HCT116 (cell line): ENCODE measurements around the gene PELO. TPM values are rescaled to one million over a fixed set of nuclear protein-coding genes. Genes with fewer than 3 reads are reported as not detected.

Experiments
- ATAC-seq: fragments of 200-7000 bp; cut with Tn5 transposase; 2 replicates; pipeline ENCODE4 v1.9.1; 2020; ENCODE audit warnings: mild to moderate bottlenecking, moderate library complexity
- BruUV-seq: library from RNA; stranded (reverse); fragments of 400-500 nt; replicated peaks from 2 replicates; lab custom pipeline; 2021; lab: Mats Ljungman, UMichigan
- CTCF ChIA-PET: fragments of 300-600 bp; sonication (Branson Sonifier 250); formaldehyde crosslinking; loops from one replicate; lab custom pipeline; 2021; ENCODE audit warnings: antibody characterized with exemption; lab: Charles Lee
- POLR2A ChIA-PET: fragments of 300-600, 350-600 bp; sonication (Branson Sonifier 250); formaldehyde crosslinking; loops from one replicate; lab custom pipeline; 2021; ENCODE audit warnings: antibody characterized with exemption; lab: Charles Lee
- RAD21 ChIA-PET, 2 experiments: fragments of 300-600 bp; sonication (Branson Sonifier 250); formaldehyde crosslinking; loops; one replicate each; lab custom pipeline; 2023; ENCODE audit warnings: low total read pairs in 2 of 2; ENCODE audit not compliant: uncharacterized antibody in 2 of 2, unreplicated experiment in 2 of 2, low non-redundant PET in 1 of 2; lab: Charles Lee
- DNase-seq: peaks from one replicate; pipeline ENCODE4 v3.0.0-alpha.2; 2010; ENCODE audit warnings: low read depth, low spot score
- H2AFZ ChIP-seq: fragments of 200-600 bp; shearing (Covaris generic), sonication (generic); 2 replicates; pipeline ENCODE4 v1.6.1; 2017; ENCODE audit warnings: low read depth, mixed run types, mixed read lengths, antibody characterized with exemption, low read length; ENCODE audit not compliant: poor library complexity, severe bottlenecking
- H3K27ac ChIP-seq: 2 replicates; pipeline ENCODE4 v1.5.1; 2012; ENCODE audit warnings: low read depth, low read length
- H3K27me3 ChIP-seq: fragments of 200-600 bp; sonication (generic); 2 replicates; pipeline ENCODE4 v1.6.1; 2016; ENCODE audit warnings: mixed run types, low read length, mixed read lengths; ENCODE audit not compliant: insufficient read depth
- H3K36me3 ChIP-seq, 2 experiments: fragments of 200-500 bp in 1 of 2; fragments of 200-600 bp in 1 of 2; sonication (Bioruptor generic) in 1 of 2; sonication (generic) in 1 of 2; 2 replicates each; pipeline versions ENCODE4 v1.5.1 to v1.6.1; 2014 to 2016; ENCODE audit warnings: low read length in 2 of 2, inconsistent platforms in 1 of 2, mixed read lengths in 1 of 2, mixed run types in 1 of 2; ENCODE audit not compliant: insufficient read depth in 2 of 2, control insufficient read depth in 1 of 2
- H3K4me1 ChIP-seq, 2 experiments: fragments of 200-600 bp in 1 of 2; sonication (generic) in 1 of 2; 2 replicates each; pipeline versions ENCODE4 v1.5.1 to v1.6.1; 2012 to 2017; ENCODE audit warnings: low read length in 2 of 2, inconsistent platforms in 1 of 2, mild to moderate bottlenecking in 1 of 2, mixed read lengths in 1 of 2, mixed run types in 1 of 2, moderate library complexity in 1 of 2; ENCODE audit not compliant: insufficient read depth in 2 of 2, control insufficient read depth in 1 of 2
- H3K4me2 ChIP-seq: fragments of 200-600 bp; sonication (generic); 2 replicates; pipeline ENCODE4 v1.6.1; 2017; ENCODE audit warnings: mixed run types, low read length, mixed read lengths
- H3K4me3 ChIP-seq, 2 experiments: fragments of 200-600 bp in 1 of 2; sonication (generic) in 1 of 2; replicated peaks in 1 of 2; 2 replicates each; pipeline ENCODE4 v1.5.1; 2011 to 2016; ENCODE audit warnings: low read length in 2 of 2, control low read depth in 1 of 2, low read depth in 1 of 2, mild to moderate bottlenecking in 1 of 2, mixed read lengths in 1 of 2, mixed run types in 1 of 2
- H3K79me2 ChIP-seq: fragments of 200-600 bp; sonication (generic); 2 replicates; pipeline ENCODE4 v1.6.1; 2017; ENCODE audit warnings: mild to moderate bottlenecking, mixed run types, low read length, moderate library complexity, mixed read lengths; ENCODE audit not compliant: insufficient read depth
- H3K9ac ChIP-seq: fragments of 200-600 bp; sonication (generic); 2 replicates; pipeline ENCODE4 v1.6.1; 2016; ENCODE audit warnings: low read length, mixed read lengths
- H3K9me2 ChIP-seq: fragments of 200-600 bp; sonication (generic), shearing (Covaris generic); 2 replicates; pipeline ENCODE4 v1.6.1; 2017; ENCODE audit warnings: mixed run types, mild to moderate bottlenecking, moderate library complexity; ENCODE audit not compliant: insufficient read depth
- H3K9me3 ChIP-seq, 2 experiments: fragments of 200-500 bp in 1 of 2; fragments of 200-600 bp in 1 of 2; sonication (Bioruptor generic) in 1 of 2; sonication (generic) in 1 of 2; 2 replicates each; pipeline ENCODE4 v1.6.1; 2014 to 2017; ENCODE audit warnings: low read length in 2 of 2, mixed read lengths in 2 of 2, inconsistent platforms in 1 of 2, low read depth in 1 of 2, mild to moderate bottlenecking in 1 of 2, mixed run types in 1 of 2, moderate library complexity in 1 of 2; ENCODE audit not compliant: control insufficient read depth in 1 of 2, insufficient read depth in 1 of 2
- H4K20me1 ChIP-seq: fragments of 200-600 bp; sonication (generic), shearing (Covaris generic); 2 replicates; pipeline ENCODE4 v1.6.1; 2017; ENCODE audit warnings: mixed run types, mild to moderate bottlenecking, moderate library complexity; ENCODE audit not compliant: insufficient read depth
- CBX3 ChIP-seq: IDR thresholded peaks from 2 replicates; pipeline ENCODE4 v1.6.1; 2012; ENCODE audit warnings: low read depth
- EGR1 ChIP-seq: IDR thresholded peaks from 2 replicates; pipeline ENCODE4 v1.6.1; 2012; ENCODE audit warnings: low read depth
- ELF1 ChIP-seq: IDR thresholded peaks from 2 replicates; pipeline ENCODE4 v1.6.1; 2012; ENCODE audit warnings: low read depth, borderline replicate concordance
- EZH2 ChIP-seq: fragments of 200-600 bp; sonication (generic); IDR thresholded peaks from 2 replicates; pipeline ENCODE4 v1.6.1; 2017; ENCODE audit warnings: antibody characterized with exemption, mixed run types
- FOSL1 ChIP-seq: IDR thresholded peaks from 2 replicates; pipeline ENCODE4 v1.6.1; 2012; ENCODE audit warnings: low read depth
- MAX ChIP-seq: IDR thresholded peaks from 2 replicates; pipeline ENCODE4 v1.6.1; 2012
- POLR2A ChIP-seq: IDR thresholded peaks from 2 replicates; pipeline ENCODE4 v1.7.0; 2011; ENCODE audit warnings: borderline replicate concordance; ENCODE audit not compliant: insufficient read depth, insufficient read length; ENCODE audit errors: extremely low read depth
- RAD21 ChIP-seq: IDR thresholded peaks from 2 replicates; pipeline ENCODE4 v1.6.1; 2012; ENCODE audit warnings: low read depth, mild to moderate bottlenecking
- SP1 ChIP-seq: IDR thresholded peaks from 2 replicates; pipeline ENCODE4 v1.6.1; 2012; ENCODE audit warnings: low read depth
- SRF ChIP-seq: IDR thresholded peaks from 2 replicates; pipeline ENCODE4 v1.6.1; 2012; ENCODE audit warnings: low read depth
- TCF7L2 ChIP-seq: IDR thresholded peaks from 2 replicates; pipeline ENCODE4 v1.7.0; 2011; ENCODE audit warnings: borderline replicate concordance, inconsistent platforms; ENCODE audit not compliant: insufficient read depth, insufficient read length; ENCODE audit errors: extremely low read depth
- ZBTB33 ChIP-seq: IDR thresholded peaks from 2 replicates; pipeline ENCODE4 v1.6.1; 2011; ENCODE audit warnings: mild to moderate bottlenecking, low read length, moderate library complexity; ENCODE audit not compliant: insufficient replicate concordance; ENCODE audit errors: extremely low read depth
- ZNF274 ChIP-seq: fragments of 200-500 bp; sonication (Bioruptor generic); IDR thresholded peaks from 2 replicates; pipeline ENCODE4 v1.6.1; 2014; ENCODE audit warnings: mild to moderate bottlenecking, low read depth, low read length, inconsistent platforms
- intact Hi-C: fragments of 100-400 bp; cut with micrococcal nuclease; formaldehyde crosslinking; loops from 2 replicates; pipeline ENCODE4 v1.10.0; 2022
- total RNA-seq: library from RNA; stranded (reverse); gene quantifications from one replicate; pipeline ENCODE4 v1.2.1, GENCODE V29; 2021; ENCODE audit not compliant: unreplicated experiment
- TF ChIP-seq, protein P1 (sequence below): IDR thresholded peaks from 2 replicates; pipeline ENCODE4 v1.6.1; 2012; ENCODE audit warnings: low read depth
- TF ChIP-seq, protein P2 (sequence below), 3 experiments: fragments of 200-600 bp in 1 of 3; sonication (generic) in 1 of 3; IDR thresholded peaks in 2 of 3; conservative IDR thresholded peaks in 1 of 3; 2 replicates each; pipeline ENCODE4 v1.5.1; 2012 to 2017; ENCODE audit warnings: low read depth in 2 of 3, low read length in 2 of 3, antibody characterized with exemption in 1 of 3, borderline replicate concordance in 1 of 3, control low read depth in 1 of 3, mild to moderate bottlenecking in 1 of 3, mixed read lengths in 1 of 3, mixed run types in 1 of 3, moderate library complexity in 1 of 3; ENCODE audit not compliant: insufficient read depth in 1 of 3

Gene PELO
- total RNA-seq, 1 experiment from 2014 or later = 16.5 TPM

- no peak overlapping the region for H3K4me2 ChIP-seq
- no peak overlapping the region for H2AFZ ChIP-seq
- ATAC-seq (no peak), DNase-seq (no peak)
- ChIA-PET RAD21 (no interaction called here), CTCF (no interaction called here), POLR2A (no interaction called here)
- intact Hi-C loops = no loop called here
- H3K9ac ChIP-seq = no peak overlapping the region
- H3K27ac ChIP-seq = no peak overlapping the region
- H3K36me3 ChIP-seq = no peaks in the 10 kb centered on the region
- H3K79me2 ChIP-seq = no peaks in the 10 kb centered on the region
- no peaks in the 10 kb centered on the region for H3K9me3 ChIP-seq
- no peaks in the 10 kb centered on the region for H3K4me1 ChIP-seq
- no peak overlapping the region for H3K4me3 ChIP-seq
- TF ChIP-seq, protein P1, sequence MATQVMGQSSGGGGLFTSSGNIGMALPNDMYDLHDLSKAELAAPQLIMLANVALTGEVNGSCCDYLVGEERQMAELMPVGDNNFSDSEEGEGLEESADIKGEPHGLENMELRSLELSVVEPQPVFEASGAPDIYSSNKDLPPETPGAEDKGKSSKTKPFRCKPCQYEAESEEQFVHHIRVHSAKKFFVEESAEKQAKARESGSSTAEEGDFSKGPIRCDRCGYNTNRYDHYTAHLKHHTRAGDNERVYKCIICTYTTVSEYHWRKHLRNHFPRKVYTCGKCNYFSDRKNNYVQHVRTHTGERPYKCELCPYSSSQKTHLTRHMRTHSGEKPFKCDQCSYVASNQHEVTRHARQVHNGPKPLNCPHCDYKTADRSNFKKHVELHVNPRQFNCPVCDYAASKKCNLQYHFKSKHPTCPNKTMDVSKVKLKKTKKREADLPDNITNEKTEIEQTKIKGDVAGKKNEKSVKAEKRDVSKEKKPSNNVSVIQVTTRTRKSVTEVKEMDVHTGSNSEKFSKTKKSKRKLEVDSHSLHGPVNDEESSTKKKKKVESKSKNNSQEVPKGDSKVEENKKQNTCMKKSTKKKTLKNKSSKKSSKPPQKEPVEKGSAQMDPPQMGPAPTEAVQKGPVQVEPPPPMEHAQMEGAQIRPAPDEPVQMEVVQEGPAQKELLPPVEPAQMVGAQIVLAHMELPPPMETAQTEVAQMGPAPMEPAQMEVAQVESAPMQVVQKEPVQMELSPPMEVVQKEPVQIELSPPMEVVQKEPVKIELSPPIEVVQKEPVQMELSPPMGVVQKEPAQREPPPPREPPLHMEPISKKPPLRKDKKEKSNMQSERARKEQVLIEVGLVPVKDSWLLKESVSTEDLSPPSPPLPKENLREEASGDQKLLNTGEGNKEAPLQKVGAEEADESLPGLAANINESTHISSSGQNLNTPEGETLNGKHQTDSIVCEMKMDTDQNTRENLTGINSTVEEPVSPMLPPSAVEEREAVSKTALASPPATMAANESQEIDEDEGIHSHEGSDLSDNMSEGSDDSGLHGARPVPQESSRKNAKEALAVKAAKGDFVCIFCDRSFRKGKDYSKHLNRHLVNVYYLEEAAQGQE = no peak
- TF ChIP-seq CBX3 (no peak), ZNF274 (no peak), SP1 (no peak), SRF (no peak), POLR2A (no peak), ZBTB33 (no peak), FOSL1 (no peak), EGR1 (no peak), TCF7L2 (no peak), ELF1 (no peak), MAX (no peak), RAD21 (no peak), EZH2 (no peak)
- TF ChIP-seq, protein P2, sequence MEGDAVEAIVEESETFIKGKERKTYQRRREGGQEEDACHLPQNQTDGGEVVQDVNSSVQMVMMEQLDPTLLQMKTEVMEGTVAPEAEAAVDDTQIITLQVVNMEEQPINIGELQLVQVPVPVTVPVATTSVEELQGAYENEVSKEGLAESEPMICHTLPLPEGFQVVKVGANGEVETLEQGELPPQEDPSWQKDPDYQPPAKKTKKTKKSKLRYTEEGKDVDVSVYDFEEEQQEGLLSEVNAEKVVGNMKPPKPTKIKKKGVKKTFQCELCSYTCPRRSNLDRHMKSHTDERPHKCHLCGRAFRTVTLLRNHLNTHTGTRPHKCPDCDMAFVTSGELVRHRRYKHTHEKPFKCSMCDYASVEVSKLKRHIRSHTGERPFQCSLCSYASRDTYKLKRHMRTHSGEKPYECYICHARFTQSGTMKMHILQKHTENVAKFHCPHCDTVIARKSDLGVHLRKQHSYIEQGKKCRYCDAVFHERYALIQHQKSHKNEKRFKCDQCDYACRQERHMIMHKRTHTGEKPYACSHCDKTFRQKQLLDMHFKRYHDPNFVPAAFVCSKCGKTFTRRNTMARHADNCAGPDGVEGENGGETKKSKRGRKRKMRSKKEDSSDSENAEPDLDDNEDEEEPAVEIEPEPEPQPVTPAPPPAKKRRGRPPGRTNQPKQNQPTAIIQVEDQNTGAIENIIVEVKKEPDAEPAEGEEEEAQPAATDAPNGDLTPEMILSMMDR (IDR thresholded peaks at IDR 0.05 in 2 of 3, conservative IDR thresholded peaks at IDR 0.05 in 1 of 3; ENCODE audit: borderline replicate concordance in 1 of 3, insufficient read depth in 1 of 3, low read depth in 2 of 3, low read length in 2 of 3) = no peak
- H3K9me2 ChIP-seq = no peaks in the 10 kb centered on the region
- no peaks in the 10 kb centered on the region for H3K27me3 ChIP-seq
- no peaks in the 10 kb centered on the region for H4K20me1 ChIP-seq
- no TSS peak for BruUV-seq
Measured at GRCh38 chr5:52771343-52772039, 16.2 kb upstream of the PELO start.
